Endothelial cell of umbilical vein (primary cell): Measurements from ENCODE around the gene USP40.

Experiments used
- EZH2 ChIP-seq: IDR thresholded peaks from 2 replicates; pipeline ENCODE4 v1.6.1; 2012; ENCODE audit warnings: borderline replicate concordance, low read depth, mild to moderate bottlenecking, moderate library complexity, low read length, inconsistent platforms; ENCODE audit not compliant: severe bottlenecking
- FOS ChIP-seq: IDR thresholded peaks from 2 replicates; pipeline ENCODE4 v1.6.1; 2011; ENCODE audit warnings: mild to moderate bottlenecking, low read length, moderate library complexity, borderline replicate concordance; ENCODE audit not compliant: insufficient read depth
- GATA2 ChIP-seq: IDR thresholded peaks from 2 replicates; pipeline ENCODE4 v1.7.0; 2011; ENCODE audit warnings: low read depth, mild to moderate bottlenecking, moderate library complexity, mixed read lengths, low read length; ENCODE audit not compliant: insufficient read length, insufficient read depth
- MAX ChIP-seq: IDR thresholded peaks from 2 replicates; pipeline ENCODE4 v1.6.1; 2011; ENCODE audit not compliant: insufficient read depth, insufficient read length
- MYC ChIP-seq: IDR thresholded peaks from one replicate; pipeline ENCODE4 v1.6.1; 2011; ENCODE audit warnings: mild to moderate bottlenecking, low read depth, low read length
- POLR2A ChIP-seq: IDR thresholded peaks from 2 replicates; pipeline ENCODE4 v1.6.1; 2012; ENCODE audit warnings: low read depth, mild to moderate bottlenecking, control low read depth, low read length
- POLR2AphosphoS5 ChIP-seq: IDR thresholded peaks from 2 replicates; pipeline ENCODE4 v1.6.1; 2012; ENCODE audit warnings: low read depth, mild to moderate bottlenecking, control low read depth, low read length, moderate library complexity; ENCODE audit not compliant: insufficient read depth
- TF ChIP-seq, protein P1 (sequence below), 2 donors: IDR thresholded peaks; 1 replicate in 1 of 2; 2 replicates in 1 of 2; pipeline ENCODE4 v1.5.1; 2011; ENCODE audit warnings: low read length in 2 of 2, mild to moderate bottlenecking in 2 of 2, moderate library complexity in 2 of 2, control low read depth in 1 of 2, inconsistent platforms in 1 of 2, low read depth in 1 of 2; ENCODE audit not compliant: insufficient read depth in 1 of 2; ENCODE audit errors: extremely low read depth in 1 of 2

GRCh38 chr2:233530381-233530780, 36.2 kb downstream of the USP40 start:
- TF ChIP-seq, protein P1, sequence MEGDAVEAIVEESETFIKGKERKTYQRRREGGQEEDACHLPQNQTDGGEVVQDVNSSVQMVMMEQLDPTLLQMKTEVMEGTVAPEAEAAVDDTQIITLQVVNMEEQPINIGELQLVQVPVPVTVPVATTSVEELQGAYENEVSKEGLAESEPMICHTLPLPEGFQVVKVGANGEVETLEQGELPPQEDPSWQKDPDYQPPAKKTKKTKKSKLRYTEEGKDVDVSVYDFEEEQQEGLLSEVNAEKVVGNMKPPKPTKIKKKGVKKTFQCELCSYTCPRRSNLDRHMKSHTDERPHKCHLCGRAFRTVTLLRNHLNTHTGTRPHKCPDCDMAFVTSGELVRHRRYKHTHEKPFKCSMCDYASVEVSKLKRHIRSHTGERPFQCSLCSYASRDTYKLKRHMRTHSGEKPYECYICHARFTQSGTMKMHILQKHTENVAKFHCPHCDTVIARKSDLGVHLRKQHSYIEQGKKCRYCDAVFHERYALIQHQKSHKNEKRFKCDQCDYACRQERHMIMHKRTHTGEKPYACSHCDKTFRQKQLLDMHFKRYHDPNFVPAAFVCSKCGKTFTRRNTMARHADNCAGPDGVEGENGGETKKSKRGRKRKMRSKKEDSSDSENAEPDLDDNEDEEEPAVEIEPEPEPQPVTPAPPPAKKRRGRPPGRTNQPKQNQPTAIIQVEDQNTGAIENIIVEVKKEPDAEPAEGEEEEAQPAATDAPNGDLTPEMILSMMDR (IDR thresholded peaks at IDR 0.05; ENCODE audit: extremely low read depth in 1 of 2, insufficient read depth in 1 of 2, low read depth in 1 of 2, low read length in 2 of 2): no peak
- no peak for TF ChIP-seq POLR2A
- TF ChIP-seq EZH2: no peak
- TF ChIP-seq POLR2AphosphoS5: no peak
- TF ChIP-seq MAX: no peak
- no peak for TF ChIP-seq MYC
- TF ChIP-seq FOS: no peak
- TF ChIP-seq GATA2: no peak
